GM20000 (cell line): ENCODE results near the gene PIGL.
A peak's percentile ranks its signal among the peaks of the same experiment; 100 is the strongest.
"Not testable (repeated sequence)": the region's sequence is repeated elsewhere in the genome, so short reads cannot be mapped to it uniquely, and the experiment has no call there.

Source experiments
- DNase-seq: peaks from one replicate; pipeline ENCODE4 v3.0.0; 2012; ENCODE audit warnings: low spot score
- TF ChIP-seq, protein P1 (sequence below): IDR thresholded peaks from 2 replicates; pipeline ENCODE4 v1.5.1; 2012; ENCODE audit warnings: mild to moderate bottlenecking, control low read depth; ENCODE audit errors: extremely low read depth, missing control alignments

Gene PIGL

DNA sequence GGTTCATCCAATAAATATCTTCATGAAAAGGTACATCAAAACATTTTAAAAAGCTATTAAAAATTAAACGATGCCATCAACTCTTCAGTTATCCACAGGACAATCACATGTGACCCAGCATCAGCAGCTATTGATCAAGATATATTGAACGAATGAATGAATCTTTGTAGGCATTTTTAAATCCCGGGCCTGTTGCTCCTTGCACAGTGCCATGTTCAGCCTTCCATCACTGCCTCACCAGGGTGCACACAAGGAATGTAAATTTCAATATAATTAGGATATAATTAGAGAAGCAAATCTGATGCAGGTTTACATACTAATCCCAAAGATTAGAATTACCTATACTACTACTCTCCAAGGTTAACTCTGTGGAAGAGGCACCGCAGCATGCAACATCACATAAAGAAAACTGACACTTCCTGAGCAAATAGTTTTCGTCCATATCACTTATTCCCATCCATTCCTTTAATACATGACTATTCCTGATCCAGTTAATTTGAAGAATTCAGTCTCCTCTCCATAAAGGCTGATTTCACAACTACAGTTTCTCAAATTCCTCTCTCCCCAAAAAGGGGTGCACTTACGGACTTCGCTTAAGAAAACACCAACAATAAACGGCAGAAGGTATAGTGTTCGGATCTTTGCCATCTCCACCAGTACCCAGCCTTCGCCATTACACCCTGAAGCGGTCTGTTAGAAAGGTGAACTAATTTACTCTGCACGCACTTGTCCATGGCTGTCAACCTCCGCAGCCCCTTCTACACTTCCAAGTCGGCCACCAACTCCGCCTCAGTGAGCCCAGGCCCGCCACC, 2.6 kb upstream of the PIGL start:
- TF ChIP-seq, protein P1, sequence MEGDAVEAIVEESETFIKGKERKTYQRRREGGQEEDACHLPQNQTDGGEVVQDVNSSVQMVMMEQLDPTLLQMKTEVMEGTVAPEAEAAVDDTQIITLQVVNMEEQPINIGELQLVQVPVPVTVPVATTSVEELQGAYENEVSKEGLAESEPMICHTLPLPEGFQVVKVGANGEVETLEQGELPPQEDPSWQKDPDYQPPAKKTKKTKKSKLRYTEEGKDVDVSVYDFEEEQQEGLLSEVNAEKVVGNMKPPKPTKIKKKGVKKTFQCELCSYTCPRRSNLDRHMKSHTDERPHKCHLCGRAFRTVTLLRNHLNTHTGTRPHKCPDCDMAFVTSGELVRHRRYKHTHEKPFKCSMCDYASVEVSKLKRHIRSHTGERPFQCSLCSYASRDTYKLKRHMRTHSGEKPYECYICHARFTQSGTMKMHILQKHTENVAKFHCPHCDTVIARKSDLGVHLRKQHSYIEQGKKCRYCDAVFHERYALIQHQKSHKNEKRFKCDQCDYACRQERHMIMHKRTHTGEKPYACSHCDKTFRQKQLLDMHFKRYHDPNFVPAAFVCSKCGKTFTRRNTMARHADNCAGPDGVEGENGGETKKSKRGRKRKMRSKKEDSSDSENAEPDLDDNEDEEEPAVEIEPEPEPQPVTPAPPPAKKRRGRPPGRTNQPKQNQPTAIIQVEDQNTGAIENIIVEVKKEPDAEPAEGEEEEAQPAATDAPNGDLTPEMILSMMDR, result no peak
- peak; percentile 56 for DNase-seq

DNA sequence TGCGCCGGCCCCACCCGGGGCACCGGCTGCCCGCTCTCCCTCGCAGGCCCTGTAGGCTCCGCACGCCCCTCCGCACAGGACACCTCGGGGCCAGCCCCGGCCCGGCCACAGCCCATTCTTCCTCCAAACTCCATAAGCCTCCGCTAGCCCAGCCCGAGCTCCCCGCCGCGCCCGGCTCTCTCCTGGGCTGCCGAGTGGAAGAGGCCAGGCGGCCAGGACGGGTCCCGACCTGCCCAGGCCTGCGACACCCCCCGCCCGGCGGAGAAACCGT, 2.1 kb upstream of the PIGL start:
- TF ChIP-seq, protein P1, result no peak
- no peak for DNase-seq

DNA sequence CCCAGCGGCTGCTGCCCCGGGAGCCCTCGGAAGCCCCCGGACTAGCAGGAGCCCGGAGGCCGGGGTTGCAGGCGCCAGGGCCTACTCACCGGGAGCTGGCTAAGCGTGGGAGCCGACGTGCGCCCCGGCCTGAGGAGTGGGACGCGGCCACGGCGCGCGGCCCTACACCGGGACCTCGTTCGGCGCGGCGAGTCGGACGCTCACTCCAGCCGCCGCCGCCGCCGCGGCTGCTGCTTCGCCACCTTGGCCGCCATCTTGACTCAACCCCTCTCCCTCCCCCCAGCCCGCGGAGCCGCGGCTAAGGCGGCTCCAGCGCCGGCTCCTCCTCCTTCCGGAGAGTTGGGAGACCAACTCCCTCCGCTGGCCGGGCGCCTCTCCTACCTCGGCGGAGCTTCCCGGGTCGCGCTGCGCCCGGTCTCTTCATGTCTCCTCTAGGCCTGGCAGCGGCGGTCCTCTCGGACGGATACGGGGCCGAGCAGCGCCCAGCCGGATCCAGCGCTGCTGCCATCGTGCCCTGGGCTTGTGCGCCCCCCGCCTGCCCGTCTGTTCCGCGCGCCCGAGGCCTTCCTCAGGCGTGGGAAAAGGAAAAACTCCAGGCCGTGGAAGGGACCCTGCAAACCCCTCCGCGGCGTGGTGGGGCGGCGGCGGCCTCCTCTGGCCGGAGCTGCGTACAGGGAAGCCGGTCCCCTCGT, 1.6 kb upstream of the PIGL start, which contains the start of gene NCOR1:
Gene NCOR1 (minus strand): TSS at position 262 of the 692 bp plus-strand sequence. CDS start 20,965 bp downstream, outside the sequence.
- peak; percentile 92 for DNase-seq
- TF ChIP-seq, protein P1, result no peak

DNA sequence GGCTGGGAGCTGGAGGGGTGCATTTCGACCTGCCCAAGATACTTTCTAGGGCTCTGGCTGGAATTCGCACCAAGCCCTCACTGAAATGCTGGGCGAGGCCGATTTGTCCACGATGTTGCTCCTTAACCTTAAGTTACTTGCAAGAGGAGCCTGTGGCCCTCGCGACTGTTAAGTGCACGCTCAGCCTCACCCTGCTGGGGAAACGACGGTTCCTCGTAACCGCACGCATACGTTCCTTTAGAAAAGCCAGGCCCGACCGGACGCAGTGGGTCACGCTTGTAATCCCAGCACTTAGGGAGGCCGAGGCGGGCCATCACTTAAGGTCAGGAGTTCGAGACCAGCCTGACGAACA, 1.1 kb upstream of the PIGL start:
- DNase-seq, result peak; percentile 57

DNA sequence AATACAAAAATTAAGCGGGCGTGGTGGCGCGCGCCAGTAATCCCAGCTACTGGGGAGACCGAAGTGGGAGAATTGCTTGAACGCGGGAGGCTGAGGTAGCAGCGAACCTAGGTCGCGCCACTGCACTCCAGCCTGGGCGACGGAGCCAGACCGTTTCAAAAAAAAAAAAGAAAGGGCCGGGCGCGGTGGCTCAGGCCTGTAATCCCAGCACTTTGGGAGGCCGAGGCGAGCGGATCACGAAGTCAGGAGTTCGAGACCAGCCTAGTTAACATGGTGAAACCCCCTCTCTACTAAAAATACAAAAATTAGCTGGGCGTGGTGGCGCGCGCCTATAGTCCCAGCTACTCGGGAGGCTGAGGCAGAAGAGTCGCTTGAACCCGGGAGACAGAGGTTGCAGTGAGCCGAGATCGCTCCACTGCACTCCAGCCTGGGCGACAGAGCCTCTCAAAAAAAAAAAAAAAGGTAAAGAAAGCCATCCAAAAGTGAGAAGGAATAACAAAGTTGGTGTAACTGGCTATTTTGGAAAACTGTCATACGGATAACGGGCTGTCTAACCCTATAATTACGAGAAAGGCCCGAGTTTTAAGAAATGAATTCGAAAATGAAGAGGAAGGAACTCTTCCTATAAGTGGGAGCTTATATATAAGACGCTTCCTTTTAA, 539 bp upstream of the PIGL start:
- DNase-seq, result not testable (repeated sequence)

More for the DNA sequence above, 1.1 kb upstream of the PIGL start:
- TF ChIP-seq, protein P1, result no peak

DNA sequence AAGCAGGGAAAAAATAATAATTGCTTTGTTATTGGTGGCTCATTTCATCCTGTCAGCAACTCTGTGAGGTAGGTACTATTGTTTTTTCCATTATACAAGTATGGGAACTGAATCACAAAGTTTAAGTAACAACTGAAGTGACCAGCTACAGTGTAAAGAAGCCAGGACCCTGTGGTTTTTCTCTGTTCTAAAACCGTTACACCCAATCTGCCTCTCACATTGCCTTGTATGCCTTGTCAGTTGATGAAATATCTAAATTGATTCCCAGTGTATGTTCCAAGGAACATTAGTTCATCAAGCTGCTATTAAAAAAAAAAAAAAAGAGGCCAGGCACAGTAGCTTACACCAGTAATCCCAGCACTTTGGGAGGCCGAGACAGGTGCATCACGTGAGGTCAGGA, 5.4 kb downstream of the PIGL start:
- TF ChIP-seq, protein P1, result no peak
- DNase-seq, result no peak

DNA sequence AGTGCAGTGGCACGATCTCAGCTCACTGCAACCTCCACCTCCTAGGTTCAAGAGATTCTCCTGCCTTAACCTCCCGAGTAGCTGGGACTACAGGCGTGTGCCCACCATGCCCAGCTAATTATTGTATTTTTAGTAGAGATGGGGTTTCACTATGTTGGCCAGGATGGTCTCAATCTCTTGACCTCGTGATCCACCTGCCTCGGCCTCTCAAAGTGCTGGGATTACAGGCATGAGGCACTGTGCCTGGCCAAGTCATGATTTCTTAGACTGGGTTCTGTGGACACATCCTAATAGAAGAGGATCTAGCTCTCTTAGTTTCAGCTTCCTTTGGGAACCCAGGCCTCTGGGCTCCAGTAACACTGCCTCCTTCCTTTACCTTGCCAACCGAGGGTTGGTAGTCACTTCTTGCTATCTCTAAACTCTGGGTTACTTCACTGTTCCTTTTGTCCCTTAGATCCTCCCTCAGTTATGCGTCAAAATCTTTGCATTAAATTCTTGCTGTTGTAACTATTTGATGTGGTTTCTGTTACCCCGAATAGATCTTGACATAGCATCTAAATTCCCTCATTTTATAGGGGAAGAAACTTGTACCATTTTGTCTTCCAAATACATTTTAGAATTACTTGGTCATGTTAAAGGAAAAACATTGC, 13.0 kb downstream of the PIGL start:
- DNase-seq, result not testable (repeated sequence)

DNA sequence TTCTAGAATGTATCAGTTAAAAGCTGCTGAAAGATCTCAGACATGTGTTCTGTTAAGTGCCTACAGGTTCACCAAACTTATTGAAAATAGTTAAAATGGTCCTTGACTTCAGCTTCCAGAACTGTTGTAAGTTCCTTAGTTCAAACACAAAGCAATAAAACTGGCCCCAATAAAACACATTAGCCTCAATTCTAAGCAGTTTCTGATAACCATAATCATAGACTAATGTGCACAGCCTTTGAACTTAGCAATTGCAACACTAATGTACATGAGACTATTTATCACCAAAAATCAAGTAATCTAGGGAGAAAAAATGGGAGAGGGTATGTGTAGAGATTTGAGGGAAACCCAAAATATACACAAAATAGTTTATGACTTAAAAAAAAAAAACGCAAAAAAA, 15.4 kb downstream of the PIGL start:
- DNase-seq, result no peak
- TF ChIP-seq, protein P1, result no peak
